Gastroesophageal sphincter (tissue), 4 donors: Measurements from ENCODE around the gene SLC23A2. TPM values are rescaled to one million over a fixed set of nuclear protein-coding genes. Genes with fewer than 3 reads are reported as not detected.
"Not testable (repeated sequence)": the region's sequence is repeated elsewhere in the genome, so short reads cannot be mapped to it uniquely, and the experiment has no call there.

Experiments used
- ATAC-seq: fragments of 150-250 bp; one replicate; pipeline ENCODE4 v1.9.1; 2016; ENCODE audit warnings: mild to moderate bottlenecking, moderate library complexity
- H3K27ac ChIP-seq, 4 donors: fragments of 200-600 bp; sonication (generic) in 3 of 4; 1 replicate in 3 of 4; 2 replicates in 1 of 4; pipeline ENCODE4 v1.5.1; 2016 to 2019
- H3K27me3 ChIP-seq: fragments of 200-600 bp; sonication (generic); one replicate; pipeline ENCODE4 v1.5.1; 2019
- H3K36me3 ChIP-seq, 2 donors: fragments of 200-600 bp; sonication (generic); one replicate each; pipeline ENCODE4 v1.5.1; 2019; ENCODE audit warnings: control low read depth in 1 of 2
- H3K4me1 ChIP-seq, 3 donors: fragments of 200-600 bp; sonication (generic); 1 replicate in 2 of 3; 2 replicates in 1 of 3; pipeline ENCODE4 v1.5.1; 2016 to 2019; ENCODE audit warnings: control low read depth in 2 of 3
- H3K4me3 ChIP-seq, 2 donors: fragments of 200-600 bp; sonication (generic); one replicate each; pipeline ENCODE4 v1.5.1; 2019; ENCODE audit warnings: mild to moderate bottlenecking in 1 of 2, moderate library complexity in 1 of 2
- H3K9me3 ChIP-seq, 3 donors: fragments of 200-600 bp; sonication (generic); one replicate each; pipeline ENCODE4 v1.5.1; 2017 to 2019; ENCODE audit warnings: control low read depth in 2 of 3
- CTCF ChIP-seq, 4 experiments: fragments of 200-600 bp in 2 of 4; fragments of 450-650 bp in 2 of 4; sonication (generic) in 1 of 4; IDR thresholded peaks; one replicate each; pipeline ENCODE4 v1.5.1; 2017 to 2019; ENCODE audit warnings: antibody characterized with exemption in 4 of 4, mild to moderate bottlenecking in 2 of 4, moderate library complexity in 2 of 4
- EP300 ChIP-seq: sonication (generic); formaldehyde crosslinking; IDR thresholded peaks from one replicate; pipeline ENCODE4 v1.6.1; 2017; ENCODE audit warnings: antibody characterized with exemption, mild to moderate bottlenecking
- POLR2A ChIP-seq, 2 donors: fragments of 450-650 bp; IDR thresholded peaks; one replicate each; pipeline ENCODE4 v1.6.1; 2017; ENCODE audit warnings: antibody characterized with exemption in 2 of 2, mild to moderate bottlenecking in 2 of 2, moderate library complexity in 1 of 2
- POLR2AphosphoS5 ChIP-seq: sonication (generic); formaldehyde crosslinking; IDR thresholded peaks from one replicate; pipeline ENCODE4 v1.6.1; 2017; ENCODE audit warnings: antibody characterized with exemption
- WGBS, 2 donors: methylation state at CpG; one replicate each; pipeline ENCODE4 v1.1.5; 2018; ENCODE audit warnings: low coverage in 1 of 2; 5-methylcytosine and 5-hydroxymethylcytosine counted together
- total RNA-seq, 4 donors: library from RNA; depleted of rRNA; stranded (reverse); fragments of >200 nt; gene quantifications; one replicate each; pipeline ENCODE4 v1.1.0, GENCODE V29; 2016

The SLC23A2 gene
- total RNA-seq, 4 donors from 2014 or later, result 11.5 to 19.1 (median 15.1) TPM

- ATAC-seq, result no peak
- WGBS, 2 donors, result 88 to 100% methylated on average over 3 of the region's 3 CpGs
- Histone ChIP-seq H3K27ac (no peak overlapping the region), H3K36me3 (no peaks in the 10 kb centered on the region), H3K4me3 (no peak overlapping the region), H3K9me3 (no peaks in the 10 kb centered on the region), H3K4me1 (peaks cover 0 to 20% (median 0%) of the 10 kb centered on the region in 3 donors), H3K27me3 (no peaks in the 10 kb centered on the region)
- TF ChIP-seq CTCF (IDR thresholded peaks at IDR 0.05) (no peak), EP300 (no peak), POLR2AphosphoS5 (no peak), POLR2A (IDR thresholded peaks at IDR 0.05) (no peak)
Observed at GRCh38 chr20:4985658-4986057, 15.7 kb downstream of the SLC23A2 start.

- TF ChIP-seq POLR2AphosphoS5 (no peak), EP300 (no peak), POLR2A (IDR thresholded peaks at IDR 0.05) (no peak), CTCF (IDR thresholded peaks at IDR 0.05) (no peak)
- Histone ChIP-seq H3K27me3 (no peaks in the 10 kb centered on the region), H3K9me3 (no peaks in the 10 kb centered on the region), H3K36me3 (no peaks in the 10 kb centered on the region), H3K27ac (no peak overlapping the region), H3K4me1 (peaks cover 3 to 37% (median 3%) of the 10 kb centered on the region in 3 donors), H3K4me3 (no peak overlapping the region)
- 70 to 100% methylated on average over 1 of the region's 4 CpGs for WGBS, 2 donors
- ATAC-seq, result no peak
Observed at GRCh38 chr20:4982281-4982680, 19.0 kb downstream of the SLC23A2 start.

- no peak for TF ChIP-seq POLR2A (IDR thresholded peaks at IDR 0.05)
- TF ChIP-seq EP300, result no peak
- TF ChIP-seq POLR2AphosphoS5, result no peak
- TF ChIP-seq CTCF (IDR thresholded peaks at IDR 0.05), result no peak
- H3K9me3 ChIP-seq, result no peaks in the 10 kb centered on the region
- no peaks in the 10 kb centered on the region for H3K27me3 ChIP-seq
- H3K36me3 ChIP-seq, result no peaks in the 10 kb centered on the region
- 25 to 56% methylated on average over 1 of the region's 1 CpG for WGBS, 2 donors
- peaks cover 3 to 33% (median 3%) of the 10 kb centered on the region in 3 donors for H3K4me1 ChIP-seq
- H3K27ac ChIP-seq, result no peak overlapping the region
- no peak for ATAC-seq
- no peak overlapping the region for H3K4me3 ChIP-seq
Observed at GRCh38 chr20:4979841-4980410, 21.4 kb downstream of the SLC23A2 start.

GRCh38 chr20:4978050-4978918 is 23.0 kb downstream of the SLC23A2 start:
- no peak for ATAC-seq
- peaks cover 3 to 45% (median 3%) of the 10 kb centered on the region in 3 donors for H3K4me1 ChIP-seq
- WGBS, 2 donors, result 43 to 45% methylated on average over 8 to 10 of the region's 10 CpGs
- H3K4me3 ChIP-seq, result no peak overlapping the region
- no peaks in the 10 kb centered on the region for H3K36me3 ChIP-seq
- TF ChIP-seq CTCF (IDR thresholded peaks at IDR 0.05) (no peak), POLR2AphosphoS5 (no peak), POLR2A (IDR thresholded peaks at IDR 0.05) (no peak), EP300 (no peak)
- no peaks in the 10 kb centered on the region for H3K9me3 ChIP-seq
- no peak overlapping the region for H3K27ac ChIP-seq
- H3K27me3 ChIP-seq, result no peaks in the 10 kb centered on the region

GRCh38 chr20:4976014-4976413 is 25.3 kb downstream of the SLC23A2 start:
- not testable (repeated sequence) for H3K36me3 ChIP-seq, H3K4me3 ChIP-seq, H3K27me3 ChIP-seq, H3K9me3 ChIP-seq, ATAC-seq, H3K27ac ChIP-seq
- H3K4me1 ChIP-seq, result peaks cover 3 to 49% (median 9%) of the 10 kb centered on the region in 3 donors
- WGBS, 2 donors, result 85 to 88% methylated on average over 5 to 6 of the region's 9 CpGs
